Neutrophil (primary cell): ENCODE data around the gene LPP.

Source experiments
- H3K27ac ChIP-seq: fragments of 200-600 bp; sonication (generic); 2 replicates; pipeline ENCODE4 v1.5.1; 2016; ENCODE audit warnings: mild to moderate bottlenecking, moderate library complexity
- H3K27me3 ChIP-seq: fragments of 200-600 bp; sonication (generic); 2 replicates; pipeline ENCODE4 v1.6.0; 2016; ENCODE audit warnings: mild to moderate bottlenecking
- H3K36me3 ChIP-seq: fragments of 200-600 bp; sonication (generic); 2 replicates; pipeline ENCODE4 v1.5.1; 2017
- H3K4me1 ChIP-seq, 2 experiments: fragments of 200-600 bp in 1 of 2; sonication (generic) in 1 of 2; 1 replicate in 1 of 2; 2 replicates in 1 of 2; pipeline versions ENCODE4 v1.5.1 to v1.6.1; 2013 to 2016; ENCODE audit warnings: low read depth in 1 of 2, low read length in 1 of 2, mild to moderate bottlenecking in 1 of 2, moderate library complexity in 1 of 2; ENCODE audit not compliant: control insufficient read depth in 1 of 2, insufficient read depth in 1 of 2
- H3K4me3 ChIP-seq, 2 experiments: fragments of 200-600 bp in 1 of 2; sonication (generic) in 1 of 2; 1 replicate in 1 of 2; 2 replicates in 1 of 2; pipeline ENCODE4 v1.5.1; 2013 to 2016; ENCODE audit warnings: low read depth in 1 of 2, low read length in 1 of 2, mild to moderate bottlenecking in 1 of 2, moderate library complexity in 1 of 2
- H3K9me3 ChIP-seq: fragments of 200-600 bp; sonication (generic); 2 replicates; pipeline ENCODE4 v1.5.1; 2016
- CTCF ChIP-seq: fragments of 200-600 bp; sonication (generic); IDR thresholded peaks from 2 replicates; pipeline ENCODE4 v1.5.1; 2016; ENCODE audit warnings: antibody characterized with exemption

LPP gene

GRCh38 chr3:188671971-188672370, 518.0 kb downstream of the LPP start:
- no peak overlapping the region for H3K4me3 ChIP-seq
- H3K36me3 ChIP-seq: no peaks in the 10 kb centered on the region
- H3K9me3 ChIP-seq: no peaks in the 10 kb centered on the region
- H3K27me3 ChIP-seq: no peaks in the 10 kb centered on the region
- peaks cover 6 to 16% of the 10 kb centered on the region in 2 experiments for H3K4me1 ChIP-seq
- no peak overlapping the region for H3K27ac ChIP-seq
- no peak for TF ChIP-seq CTCF

GRCh38 chr3:188672840-188673239, 518.9 kb downstream of the LPP start:
- TF ChIP-seq CTCF: no peak
- Histone ChIP-seq H3K27ac (no peak overlapping the region), H3K27me3 (no peaks in the 10 kb centered on the region), H3K36me3 (no peaks in the 10 kb centered on the region), H3K4me3 (no peak overlapping the region), H3K9me3 (no peaks in the 10 kb centered on the region), H3K4me1 (peaks cover 6 to 16% of the 10 kb centered on the region in 2 experiments)

- H3K36me3 ChIP-seq: no peaks in the 10 kb centered on the region
- H3K27me3 ChIP-seq: no peaks in the 10 kb centered on the region
- peaks cover 6 to 16% of the 10 kb centered on the region in 2 experiments for H3K4me1 ChIP-seq
- H3K27ac ChIP-seq: no peak overlapping the region
- TF ChIP-seq CTCF: no peak
- no peaks in the 10 kb centered on the region for H3K9me3 ChIP-seq
- no peak overlapping the region for H3K4me3 ChIP-seq
Measured at GRCh38 chr3:188673646-188674186, 519.8 kb downstream of the LPP start.

- H3K27me3 ChIP-seq: no peaks in the 10 kb centered on the region
- peaks cover 6 to 16% of the 10 kb centered on the region in 2 experiments for H3K4me1 ChIP-seq
- no peak for TF ChIP-seq CTCF
- H3K9me3 ChIP-seq: no peaks in the 10 kb centered on the region
- no peak overlapping the region for H3K4me3 ChIP-seq
- no peaks in the 10 kb centered on the region for H3K36me3 ChIP-seq
- no peak overlapping the region for H3K27ac ChIP-seq
Measured at GRCh38 chr3:188674595-188674994, 520.6 kb downstream of the LPP start.

GRCh38 chr3:188677344-188677743, 523.4 kb downstream of the LPP start:
- Histone ChIP-seq H3K27ac (no peak overlapping the region), H3K4me3 (no peak overlapping the region), H3K4me1 (peaks cover 5 to 16% of the 10 kb centered on the region in 2 experiments), H3K9me3 (no peaks in the 10 kb centered on the region), H3K27me3 (no peaks in the 10 kb centered on the region), H3K36me3 (no peaks in the 10 kb centered on the region)
- TF ChIP-seq CTCF: no peak

- H3K4me3 ChIP-seq: no peak overlapping the region
- H3K9me3 ChIP-seq: no peaks in the 10 kb centered on the region
- H3K27ac ChIP-seq: no peak overlapping the region
- peaks cover 4 to 12% of the 10 kb centered on the region in 2 experiments for H3K4me1 ChIP-seq
- no peaks in the 10 kb centered on the region for H3K27me3 ChIP-seq
- TF ChIP-seq CTCF: no peak
- no peaks in the 10 kb centered on the region for H3K36me3 ChIP-seq
Measured at GRCh38 chr3:188680189-188680588, 526.2 kb downstream of the LPP start.
